Measurements from ENCODE around the gene NARS2.
A peak's percentile ranks its signal among the peaks of the same experiment; 100 is the strongest.
"Not testable (repeated sequence)": the region's sequence is repeated elsewhere in the genome, so short reads cannot be mapped to it uniquely, and the experiment has no call there.

The NARS2 gene, protein sequence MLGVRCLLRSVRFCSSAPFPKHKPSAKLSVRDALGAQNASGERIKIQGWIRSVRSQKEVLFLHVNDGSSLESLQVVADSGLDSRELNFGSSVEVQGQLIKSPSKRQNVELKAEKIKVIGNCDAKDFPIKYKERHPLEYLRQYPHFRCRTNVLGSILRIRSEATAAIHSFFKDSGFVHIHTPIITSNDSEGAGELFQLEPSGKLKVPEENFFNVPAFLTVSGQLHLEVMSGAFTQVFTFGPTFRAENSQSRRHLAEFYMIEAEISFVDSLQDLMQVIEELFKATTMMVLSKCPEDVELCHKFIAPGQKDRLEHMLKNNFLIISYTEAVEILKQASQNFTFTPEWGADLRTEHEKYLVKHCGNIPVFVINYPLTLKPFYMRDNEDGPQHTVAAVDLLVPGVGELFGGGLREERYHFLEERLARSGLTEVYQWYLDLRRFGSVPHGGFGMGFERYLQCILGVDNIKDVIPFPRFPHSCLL

GRCh38 chr11:78574386-78575381, at the start of gene NARS2:
NARS2 (minus strand) TSS chr11:78574864; CDS start chr11:78574488, 376 bp downstream.
- DNase-seq (ENCODE audit: low spot score): peak; percentile 99

DNA sequence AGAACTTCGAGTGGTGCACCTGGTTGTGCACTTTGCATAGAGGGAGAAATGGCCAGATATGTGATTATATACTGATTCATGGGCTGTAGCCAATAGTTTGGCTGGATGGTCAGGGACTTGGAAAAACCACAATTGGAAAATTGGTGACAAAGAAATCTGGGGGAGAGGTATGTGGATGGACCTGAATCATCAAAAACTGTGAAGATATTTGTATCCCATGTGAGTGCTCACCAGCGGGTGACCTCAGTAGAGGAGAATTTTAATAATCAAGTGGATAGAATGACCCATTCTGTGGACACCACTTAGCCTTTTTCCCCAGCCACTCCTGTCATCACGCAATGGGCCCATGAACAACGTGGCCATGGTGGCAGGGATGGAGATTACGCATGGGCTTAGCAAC, 48.0 kb upstream of the NARS2 start:
- DNase-seq (ENCODE audit: low spot score): no peak

GRCh38 chr11:78620159-78620558, 45.5 kb upstream of the NARS2 start:
- DNase-seq (ENCODE audit: low spot score): no peak

- no peak for DNase-seq (ENCODE audit: low spot score)
Measured at GRCh38 chr11:78615724-78616123, 41.1 kb upstream of the NARS2 start.

GRCh38 chr11:78613378-78613813, 38.7 kb upstream of the NARS2 start:
- no peak for DNase-seq (ENCODE audit: low spot score)

DNA sequence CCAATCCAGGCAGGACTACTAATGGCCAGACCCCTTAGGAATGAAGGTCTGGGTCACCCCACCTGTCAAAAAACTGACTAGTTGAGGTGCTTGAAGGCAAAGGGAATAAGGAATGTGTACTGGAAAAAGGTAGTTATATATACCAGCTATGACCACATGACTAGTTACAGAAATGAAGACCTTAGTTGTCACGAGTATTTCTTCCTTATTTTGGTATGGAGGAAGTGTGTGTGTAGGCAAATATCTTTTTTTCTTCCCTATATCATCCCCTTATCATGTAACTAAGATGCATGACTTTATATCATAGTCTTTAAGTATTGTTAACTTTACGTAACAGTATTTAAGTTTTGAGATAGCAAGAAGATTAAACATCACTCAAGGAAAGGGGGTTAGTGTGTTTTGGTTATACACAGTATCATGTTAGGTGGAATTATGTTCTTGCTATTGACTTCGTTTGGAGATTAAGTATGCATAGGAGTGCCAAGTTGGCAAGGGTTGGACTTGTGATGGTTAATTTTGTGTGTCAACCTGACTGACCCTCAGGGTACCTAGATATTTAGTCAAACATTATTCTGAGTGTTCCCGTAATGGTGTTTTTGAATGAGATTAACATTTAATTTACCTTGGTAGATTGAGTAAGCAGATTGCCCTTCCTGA, 38.2 kb upstream of the NARS2 start:
- no peak for DNase-seq (ENCODE audit: low spot score)

DNA sequence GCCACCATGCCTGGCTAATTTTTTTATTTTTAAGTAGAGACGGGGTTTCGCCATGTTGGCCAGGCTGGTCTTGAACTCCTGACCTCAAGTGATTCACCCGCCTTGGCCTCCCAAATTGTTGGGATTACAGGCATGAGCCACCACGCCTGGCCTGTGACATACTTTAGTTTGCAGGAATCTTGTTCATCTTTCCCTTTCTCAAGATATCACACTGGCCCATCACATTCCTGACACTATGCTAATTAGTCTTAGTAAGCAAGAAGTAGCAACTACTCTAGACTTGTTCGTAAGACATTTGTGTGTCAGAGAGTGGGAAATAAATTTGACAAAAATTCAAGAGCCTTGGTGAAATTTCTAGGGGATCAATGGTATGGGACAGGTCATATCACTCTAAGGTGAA, 34.7 kb upstream of the NARS2 start:
- not testable (repeated sequence) for DNase-seq (ENCODE audit: low spot score)

DNA sequence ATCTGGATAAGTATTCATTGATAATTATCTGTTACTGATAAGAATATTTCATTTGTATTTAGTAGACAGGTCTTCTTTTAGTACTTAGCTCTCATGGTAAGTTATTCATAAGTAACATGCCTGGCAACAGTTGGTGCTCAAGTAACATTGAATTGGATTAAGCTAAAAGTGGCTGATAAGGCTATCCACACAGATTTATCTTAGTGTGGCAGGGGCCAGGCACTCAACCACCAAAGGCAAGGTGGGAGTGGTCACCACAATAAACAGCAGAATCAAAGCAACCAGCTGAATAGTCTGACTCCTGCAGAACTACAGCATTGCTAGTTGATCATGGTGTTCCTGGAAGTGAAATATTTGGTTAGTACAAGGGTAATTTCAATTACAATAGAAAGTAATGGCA, 33.0 kb upstream of the NARS2 start:
- no peak for DNase-seq (ENCODE audit: low spot score)

DNA sequence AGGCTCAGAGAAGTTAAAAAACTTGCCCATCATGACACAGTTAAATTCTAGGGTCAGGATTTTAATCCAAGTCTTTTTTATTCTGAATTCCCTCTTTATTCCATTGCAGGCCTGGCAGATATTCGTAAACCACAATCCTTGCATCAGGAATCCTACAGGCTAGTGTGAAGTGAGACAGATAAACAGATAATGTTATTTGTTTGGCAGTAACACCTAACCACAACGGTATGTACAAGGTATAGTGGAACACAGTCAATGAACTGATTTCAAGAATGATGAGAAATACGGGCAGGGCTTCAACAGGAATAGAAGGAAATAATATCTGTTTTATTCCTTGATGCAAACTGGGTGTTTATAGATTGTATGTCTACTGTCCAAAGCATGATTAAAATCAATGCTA, 32.0 kb upstream of the NARS2 start:
- no peak for DNase-seq (ENCODE audit: low spot score)

- DNase-seq (ENCODE audit: low spot score): no peak
Measured at GRCh38 chr11:78605296-78605695, 30.6 kb upstream of the NARS2 start.

DNA sequence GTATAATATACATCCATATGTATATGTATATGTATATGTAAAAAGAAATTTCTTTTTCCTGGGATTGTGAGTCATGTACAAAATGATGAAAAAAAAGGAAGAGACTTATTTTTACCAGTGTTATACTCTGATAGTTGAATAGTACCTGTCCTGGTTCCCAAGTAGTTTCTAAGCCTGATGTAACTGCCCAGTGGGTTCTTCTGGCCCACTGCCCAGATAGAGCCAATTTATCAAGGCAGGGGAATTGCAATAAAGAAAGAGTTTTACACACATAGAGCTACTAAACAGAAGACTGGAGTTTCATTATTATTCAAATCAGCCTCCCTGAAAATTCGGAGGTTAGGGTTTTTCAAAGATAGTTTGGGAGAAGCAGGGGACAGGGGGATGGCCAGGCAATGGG, 29.1 kb upstream of the NARS2 start:
- no peak for DNase-seq (ENCODE audit: low spot score)

- not testable (repeated sequence) for DNase-seq (ENCODE audit: low spot score)
Measured at GRCh38 chr11:78602771-78603170, 28.1 kb upstream of the NARS2 start.

- not testable (repeated sequence) for DNase-seq (ENCODE audit: low spot score)
Measured at GRCh38 chr11:78601066-78601465, 26.4 kb upstream of the NARS2 start.

DNA sequence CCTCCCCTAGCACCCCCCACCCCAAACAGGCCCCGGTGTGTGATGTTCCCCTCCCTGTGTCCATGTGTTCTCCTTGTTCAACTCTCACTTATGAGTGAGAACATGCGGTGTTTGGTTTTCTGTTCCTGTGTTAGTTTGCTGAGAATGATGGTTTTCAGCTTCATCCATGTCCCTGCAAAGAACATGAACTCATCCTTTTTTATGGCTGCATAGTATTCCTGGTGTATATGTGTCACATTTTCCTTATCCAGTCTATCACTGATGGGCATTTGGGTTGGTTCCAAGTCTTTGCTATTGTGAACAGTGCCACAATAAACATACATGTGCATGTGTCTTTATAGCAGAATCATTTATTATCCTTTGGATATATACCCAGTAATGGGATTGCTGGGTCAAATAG, 22.9 kb upstream of the NARS2 start:
- DNase-seq (ENCODE audit: low spot score): not testable (repeated sequence)

GRCh38 chr11:78595436-78596130, 20.9 kb upstream of the NARS2 start:
- no peak for DNase-seq (ENCODE audit: low spot score)

GRCh38 chr11:78594814-78595213, 20.1 kb upstream of the NARS2 start:
- no peak for DNase-seq (ENCODE audit: low spot score)

GRCh38 chr11:78588517-78588916, 13.9 kb upstream of the NARS2 start:
- DNase-seq (ENCODE audit: low spot score): no peak

- DNase-seq (ENCODE audit: low spot score): peak; percentile 31
Measured at GRCh38 chr11:78587446-78587845, 12.8 kb upstream of the NARS2 start.

- DNase-seq (ENCODE audit: low spot score): peak; percentile 11
Measured at GRCh38 chr11:78586452-78587046, 11.9 kb upstream of the NARS2 start.

- no peak for DNase-seq (ENCODE audit: low spot score)
Measured at GRCh38 chr11:78583889-78584288, 9.2 kb upstream of the NARS2 start.

DNA sequence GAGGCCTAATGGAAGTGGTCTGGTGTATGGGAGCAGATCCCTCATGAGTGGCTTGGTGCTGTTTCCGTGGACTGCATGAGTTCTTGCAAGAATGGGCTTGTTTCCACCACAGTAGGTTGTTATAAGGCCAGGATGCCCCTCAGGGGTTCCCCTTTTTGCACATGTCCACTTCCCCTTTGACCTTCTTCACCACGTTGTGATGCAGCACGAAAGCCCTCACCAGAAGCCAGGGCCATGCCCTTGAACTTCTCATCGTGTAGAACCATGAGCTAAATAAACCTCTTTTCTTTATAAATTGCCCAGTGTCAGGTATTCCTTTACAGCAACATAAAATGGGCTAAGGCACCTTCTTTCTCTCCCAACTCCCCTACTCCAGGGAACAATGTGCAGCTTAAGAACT, 2.8 kb upstream of the NARS2 start:
- no peak for DNase-seq (ENCODE audit: low spot score)
